Smooth muscle cell (in vitro differentiated cells): ENCODE data around the gene SERGEF. TPM values are rescaled to one million over a fixed set of nuclear protein-coding genes. Genes with fewer than 3 reads are reported as not detected.

ENCODE experiments used
- DNase-seq: peaks from one replicate; lab custom pipeline; 2025; ENCODE audit not compliant: unreplicated experiment; lab: John Stamatoyannopoulos, UW
- H2AFZ ChIP-seq: fragments of 200-600 bp; sonication (generic); 2 replicates; pipeline ENCODE4 v1.6.0; 2016; ENCODE audit warnings: antibody characterized with exemption, low read depth, mild to moderate bottlenecking
- H3F3A ChIP-seq: fragments of 200-600 bp; sonication (generic); 2 replicates; pipeline ENCODE4 v1.6.0; 2017; ENCODE audit warnings: antibody characterized with exemption, low read depth
- H3K27ac ChIP-seq: fragments of 200-600 bp; sonication (generic); 2 replicates; pipeline ENCODE4 v1.5.1; 2016; ENCODE audit warnings: low read depth, mild to moderate bottlenecking
- H3K27me3 ChIP-seq: fragments of 200-600 bp; sonication (generic); 2 replicates; pipeline ENCODE4 v1.6.1; 2016; ENCODE audit warnings: low read depth, mild to moderate bottlenecking
- H3K36me3 ChIP-seq: fragments of 200-600 bp; sonication (generic); 2 replicates; pipeline ENCODE4 v1.5.1; 2016; ENCODE audit warnings: low read depth
- H3K4me1 ChIP-seq: fragments of 200-600 bp; sonication (generic); 2 replicates; pipeline ENCODE4 v1.5.1; 2016; ENCODE audit warnings: low read depth
- H3K4me2 ChIP-seq: fragments of 200-600 bp; sonication (generic); 2 replicates; pipeline ENCODE4 v1.6.0; 2016; ENCODE audit warnings: mild to moderate bottlenecking
- H3K4me3 ChIP-seq: fragments of 200-600 bp; sonication (generic); 2 replicates; pipeline ENCODE4 v1.5.1; 2016; ENCODE audit warnings: mild to moderate bottlenecking
- H3K79me2 ChIP-seq: fragments of 200-600 bp; sonication (generic); 2 replicates; pipeline ENCODE4 v1.6.0; 2016; ENCODE audit warnings: low read depth, mild to moderate bottlenecking
- H3K9ac ChIP-seq: fragments of 200-600 bp; sonication (generic); 2 replicates; pipeline ENCODE4 v1.6.0; 2016; ENCODE audit warnings: low read depth
- H3K9me3 ChIP-seq: fragments of 200-600 bp; sonication (generic); replicated peaks from 2 replicates; pipeline ENCODE4 v1.5.1; 2016; ENCODE audit warnings: low read depth
- H4K20me1 ChIP-seq: fragments of 200-600 bp; sonication (generic); 2 replicates; pipeline ENCODE4 v1.6.0; 2016; ENCODE audit warnings: low read depth
- CTCF ChIP-seq: fragments of 200-600 bp; sonication (generic); IDR thresholded peaks from 2 replicates; pipeline ENCODE4 v1.5.1; 2017; ENCODE audit warnings: borderline replicate concordance, mild to moderate bottlenecking, antibody characterized with exemption; ENCODE audit not compliant: insufficient read depth, poor library complexity, severe bottlenecking
- WGBS: methylation state at CpG from one replicate; pipeline ENCODE4 v1.1.7; 2016; ENCODE audit warnings: low lambda C conversion rate; 5-methylcytosine and 5-hydroxymethylcytosine counted together
- polyA plus RNA-seq: library from polyadenylated mRNA; unstranded; fragments of >200 nt; fragmentation: Nextera tagmentation; extraction: Ambion mirVana; gene quantifications from 2 replicates; pipeline ENCODE4 v1.2.1, GENCODE V29; 2016
- total RNA-seq: library from RNA; depleted of rRNA; stranded (reverse); fragments of >200 nt; gene quantifications from 2 replicates; pipeline ENCODE4 v1.2.3, GENCODE V29; 2014

Gene SERGEF
- total and polyA plus RNA-seq, 2 experiments from 2014 or later: 4.9 to 7.4 TPM

GRCh38 chr11:17922416-17922788 is 90.4 kb downstream of the SERGEF start:
- no peak overlapping the region for H3K4me3 ChIP-seq
- H3K9me3 ChIP-seq: no peaks in the 10 kb centered on the region
- no peaks in the 10 kb centered on the region for H4K20me1 ChIP-seq
- peaks cover 6% of the 10 kb centered on the region for H3K4me1 ChIP-seq
- no peaks in the 10 kb centered on the region for H3F3A ChIP-seq
- H3K27ac ChIP-seq: no peak overlapping the region
- WGBS: 25% methylated on average over 2 of the region's 2 CpGs
- H3K27me3 ChIP-seq: no peaks in the 10 kb centered on the region
- H3K36me3 ChIP-seq: no peaks in the 10 kb centered on the region
- no peak for DNase-seq
- H3K79me2 ChIP-seq: no peaks in the 10 kb centered on the region
- H3K9ac ChIP-seq: no peak overlapping the region
- TF ChIP-seq CTCF: no peak
- no peak overlapping the region for H2AFZ ChIP-seq
- peak overlapping the region; percentile 33 for H3K4me2 ChIP-seq

GRCh38 chr11:17921659-17922415 is 91.0 kb downstream of the SERGEF start:
- Histone ChIP-seq H3K27me3 (no peaks in the 10 kb centered on the region), H3K4me3 (no peak overlapping the region), H2AFZ (no peak overlapping the region), H3K9me3 (no peaks in the 10 kb centered on the region), H3K36me3 (no peaks in the 10 kb centered on the region), H3K79me2 (no peaks in the 10 kb centered on the region), H3F3A (no peaks in the 10 kb centered on the region), H3K4me1 (peaks cover 6% of the 10 kb centered on the region), H4K20me1 (no peaks in the 10 kb centered on the region), H3K9ac (no peak overlapping the region), H3K4me2 (peak overlapping the region; percentile 33), H3K27ac (no peak overlapping the region)
- TF ChIP-seq CTCF: no peak
- no peak for DNase-seq
- WGBS: 43% methylated on average over 4 of the region's 4 CpGs

- Histone ChIP-seq H3K4me2 (no peak overlapping the region), H3K36me3 (no peaks in the 10 kb centered on the region), H3K4me3 (no peak overlapping the region), H3K27ac (no peak overlapping the region), H3F3A (no peaks in the 10 kb centered on the region), H3K9me3 (no peaks in the 10 kb centered on the region), H3K27me3 (no peaks in the 10 kb centered on the region), H2AFZ (no peak overlapping the region), H3K4me1 (peaks cover 6% of the 10 kb centered on the region), H4K20me1 (no peaks in the 10 kb centered on the region), H3K9ac (no peak overlapping the region), H3K79me2 (no peaks in the 10 kb centered on the region)
- 96% methylated on average over 1 of the region's 1 CpG for WGBS
- DNase-seq: no peak
- TF ChIP-seq CTCF: no peak
These were observed 94.7 kb downstream of the SERGEF start for GRCh38 chr11:17918049-17918605.

- H3K79me2 ChIP-seq: no peaks in the 10 kb centered on the region
- 68% methylated on average over 3 of the region's 3 CpGs for WGBS
- no peaks in the 10 kb centered on the region for H3K27me3 ChIP-seq
- no peak overlapping the region for H3K27ac ChIP-seq
- H3K9ac ChIP-seq: no peak overlapping the region
- peaks cover 6% of the 10 kb centered on the region for H3K4me1 ChIP-seq
- no peak for TF ChIP-seq CTCF
- H3K36me3 ChIP-seq: no peaks in the 10 kb centered on the region
- no peak overlapping the region for H3K4me2 ChIP-seq
- no peak overlapping the region for H2AFZ ChIP-seq
- H3K4me3 ChIP-seq: no peak overlapping the region
- H3K9me3 ChIP-seq: no peaks in the 10 kb centered on the region
- no peaks in the 10 kb centered on the region for H3F3A ChIP-seq
- H4K20me1 ChIP-seq: no peaks in the 10 kb centered on the region
- no peak for DNase-seq
These were observed 95.3 kb downstream of the SERGEF start for GRCh38 chr11:17917556-17917955.
